T-helper 9 cell (primary cell): ENCODE data around the gene PLD5.
"Not testable (repeated sequence)": the region's sequence is repeated elsewhere in the genome, so short reads cannot be mapped to it uniquely, and the experiment has no call there.

ENCODE experiments used
- DNase-seq: peaks from one replicate; pipeline ENCODE4 v3.0.0-alpha.2; 2020

Gene PLD5

GRCh38 chr1:242139986-242140385 lies 384.5 kb downstream of the PLD5 start:
- DNase-seq = no peak

DNA sequence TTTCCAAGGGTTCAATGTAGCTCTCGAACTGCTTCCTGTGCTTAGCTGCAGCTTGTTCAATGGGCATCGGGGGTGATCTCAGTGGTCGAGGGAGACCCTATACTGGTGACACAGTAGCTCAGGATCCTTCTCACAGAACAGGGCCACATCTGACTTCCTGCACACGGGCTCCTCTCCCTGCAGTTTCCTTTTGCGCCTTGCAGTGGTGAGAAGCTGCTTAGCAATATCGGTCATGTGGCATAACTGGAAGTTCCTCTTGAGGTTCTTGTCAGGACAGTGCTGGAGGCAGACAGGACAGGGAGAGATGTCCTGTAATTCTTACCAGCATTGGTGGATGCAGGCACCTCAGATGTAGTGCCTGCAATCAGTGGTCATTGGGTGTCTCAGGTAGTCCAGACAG lies 385.1 kb downstream of the PLD5 start:
- DNase-seq = no peak

- DNase-seq = no peak
Observed at GRCh38 chr1:242133796-242134195, 390.7 kb downstream of the PLD5 start.

GRCh38 chr1:242133351-242133750 lies 391.1 kb downstream of the PLD5 start:
- DNase-seq = no peak

DNA sequence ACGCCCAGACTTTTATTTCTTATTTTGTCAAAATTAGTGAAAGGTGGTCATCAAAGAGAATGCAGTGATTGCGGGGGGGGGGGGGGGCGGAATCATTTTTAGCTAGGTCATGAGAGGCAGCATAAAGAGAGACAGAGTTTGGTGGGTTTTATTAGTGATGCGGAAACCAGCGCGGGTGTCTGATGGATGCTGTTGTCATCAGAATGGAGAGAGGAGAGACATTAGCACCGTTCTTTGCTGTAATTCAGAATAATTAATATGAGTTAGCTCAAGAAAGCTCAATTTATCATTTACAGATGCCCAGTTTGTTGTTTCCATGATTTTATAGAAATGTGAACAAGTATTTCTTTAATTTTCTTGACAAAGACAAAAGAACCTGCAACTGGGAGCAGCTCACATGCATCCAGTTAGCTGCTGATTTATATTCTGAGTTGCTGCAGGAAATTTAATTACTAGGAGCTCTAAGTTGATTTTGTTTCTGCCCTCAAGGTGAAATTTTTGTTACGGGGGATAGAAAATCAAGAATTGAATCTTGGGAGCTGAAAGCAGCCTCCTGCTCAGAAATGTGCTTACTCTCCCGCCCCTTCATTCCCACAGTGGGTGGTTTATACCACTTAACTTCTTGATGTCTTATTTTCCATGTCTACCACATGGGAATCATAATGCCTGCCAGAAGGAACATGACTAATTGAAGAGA lies 392.2 kb downstream of the PLD5 start:
- DNase-seq = no peak

- DNase-seq = no peak
Observed at GRCh38 chr1:242128951-242129502, 395.5 kb downstream of the PLD5 start.

GRCh38 chr1:242120432-242120831 lies 404.1 kb downstream of the PLD5 start:
- no peak for DNase-seq

GRCh38 chr1:242100921-242101320 lies 423.6 kb downstream of the PLD5 start:
- no peak for DNase-seq

DNA sequence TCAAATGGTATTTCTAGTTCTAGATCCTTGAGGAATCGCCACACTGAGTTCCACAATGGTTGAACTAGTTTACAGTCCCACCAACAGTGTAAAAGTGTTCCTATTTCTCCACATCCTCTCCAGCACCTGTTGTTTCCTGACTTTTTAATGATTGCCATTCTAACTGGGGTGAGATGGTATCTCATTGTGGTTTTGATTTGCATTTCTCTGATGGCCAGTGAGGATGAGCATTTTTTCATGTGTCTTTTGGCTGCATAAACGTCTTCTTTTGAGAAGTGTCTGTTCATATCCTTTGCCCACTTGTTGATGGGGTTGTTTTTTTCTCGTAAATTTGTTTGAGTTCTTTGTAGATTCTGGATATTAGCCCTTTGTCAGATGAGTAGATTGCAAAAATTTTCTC lies 427.2 kb downstream of the PLD5 start:
- not testable (repeated sequence) for DNase-seq

GRCh38 chr1:242093116-242093515 lies 431.4 kb downstream of the PLD5 start:
- no peak for DNase-seq

GRCh38 chr1:242089911-242090310 lies 434.6 kb downstream of the PLD5 start:
- no peak for DNase-seq

DNA sequence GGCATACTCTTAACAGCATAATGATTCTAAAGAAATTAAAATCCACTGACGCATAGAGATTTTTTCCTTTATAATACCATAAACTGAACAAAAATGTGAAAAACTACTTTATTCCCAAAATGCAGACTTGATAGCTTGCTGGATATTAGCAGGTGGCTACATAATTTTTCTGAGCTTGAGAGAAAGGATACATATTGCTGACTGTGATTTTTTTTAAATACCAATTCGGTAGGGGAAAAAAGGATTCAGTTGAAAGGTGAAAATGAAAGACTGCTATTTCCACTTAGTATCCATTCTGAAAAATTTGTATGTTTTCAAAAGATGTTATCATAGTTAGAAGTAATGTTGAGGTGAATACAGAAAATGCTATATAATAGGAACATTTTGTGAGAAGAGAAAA lies 435.6 kb downstream of the PLD5 start:
- no peak for DNase-seq

GRCh38 chr1:242086706-242087105 lies 437.8 kb downstream of the PLD5 start:
- DNase-seq = no peak

DNA sequence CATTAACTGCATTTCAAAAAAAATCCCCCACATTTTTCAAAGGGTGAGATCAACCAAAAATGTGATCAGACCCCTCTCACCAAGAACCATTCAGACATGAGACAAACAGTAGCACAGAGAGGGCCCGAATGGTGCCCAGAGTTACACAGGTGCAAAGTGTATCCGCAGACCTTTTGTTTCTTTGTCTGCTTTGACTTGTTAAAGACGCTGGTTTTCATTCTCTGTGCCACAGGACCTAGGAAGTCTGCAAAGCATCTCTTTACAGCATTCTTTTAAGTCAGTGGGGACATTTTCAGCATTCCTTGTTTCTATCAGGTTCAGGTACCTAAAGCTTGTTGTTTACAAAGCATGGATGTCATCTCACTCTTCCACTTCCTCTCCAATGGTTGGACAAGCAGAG lies 438.4 kb downstream of the PLD5 start:
- no peak for DNase-seq

GRCh38 chr1:242083742-242084141 lies 440.8 kb downstream of the PLD5 start:
- no peak for DNase-seq

DNA sequence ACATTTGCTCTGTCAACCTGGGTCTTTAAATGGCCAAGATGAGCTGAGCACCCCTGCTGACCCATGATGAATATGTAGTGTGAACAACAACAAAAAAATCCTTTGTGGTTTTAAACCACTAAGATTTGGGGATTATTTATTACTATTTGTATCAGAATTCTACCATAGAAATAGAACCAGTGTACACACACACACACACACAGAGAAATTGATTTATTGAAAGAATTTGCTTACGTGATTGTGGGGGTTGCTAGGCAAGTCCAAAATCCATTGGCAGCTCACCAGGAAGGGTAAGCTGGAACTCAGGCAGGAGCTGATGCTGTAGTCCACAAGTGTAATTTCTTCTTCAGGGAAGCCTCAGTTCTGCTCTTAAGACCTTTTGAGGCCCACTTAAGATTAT lies 443.1 kb downstream of the PLD5 start:
- DNase-seq = no peak

- no peak for DNase-seq
Observed at GRCh38 chr1:242065813-242066212, 458.7 kb downstream of the PLD5 start.

GRCh38 chr1:242062271-242062670 lies 462.2 kb downstream of the PLD5 start:
- DNase-seq = no peak

DNA sequence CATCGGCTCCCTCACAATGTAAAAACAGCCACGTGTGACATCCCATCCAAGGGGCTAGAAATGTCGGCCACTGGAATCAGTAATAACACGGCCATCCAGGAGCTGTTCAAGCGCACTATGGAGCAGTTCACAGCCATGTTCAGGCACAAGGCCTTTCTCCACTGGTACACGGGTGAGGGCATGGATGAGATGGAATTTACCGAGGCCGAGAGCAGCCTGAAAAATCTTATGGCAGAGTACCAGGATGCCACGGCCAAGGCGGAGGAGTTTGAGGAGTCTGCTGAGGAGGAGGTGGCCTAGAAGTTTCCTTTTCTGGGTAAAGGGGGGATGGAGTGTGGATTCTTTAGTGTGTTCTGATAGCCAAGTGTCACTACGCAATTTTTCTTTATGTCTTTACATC lies 464.5 kb downstream of the PLD5 start:
- DNase-seq = no peak

GRCh38 chr1:242058582-242058981 lies 465.9 kb downstream of the PLD5 start:
- not testable (repeated sequence) for DNase-seq

GRCh38 chr1:242058181-242058580 lies 466.3 kb downstream of the PLD5 start:
- not testable (repeated sequence) for DNase-seq

GRCh38 chr1:242057745-242058115 lies 466.8 kb downstream of the PLD5 start:
- DNase-seq = no peak

GRCh38 chr1:242056988-242057744 lies 467.3 kb downstream of the PLD5 start:
- DNase-seq = no peak

- DNase-seq = no peak
Observed at GRCh38 chr1:242055749-242056320, 468.7 kb downstream of the PLD5 start.
